OCI-LY1 (cell line): ENCODE results near the gene PPP2R2C.

Source experiments
- H2AFZ ChIP-seq: fragments of 200-600 bp; sonication (generic), shearing (Covaris generic); 2 replicates; pipeline ENCODE4 v1.6.0; 2014; ENCODE audit warnings: antibody characterized with exemption, mild to moderate bottlenecking, low read length
- H3F3A ChIP-seq: fragments of 200-600 bp; sonication (generic), shearing (Covaris generic); 2 replicates; pipeline ENCODE4 v1.6.0; 2014; ENCODE audit warnings: mild to moderate bottlenecking, antibody characterized with exemption, low read length, moderate library complexity; ENCODE audit not compliant: insufficient read depth
- H3K27ac ChIP-seq: fragments of 200-600 bp; sonication (generic); 2 replicates; pipeline ENCODE4 v1.5.1; 2014; ENCODE audit warnings: low read length, mixed run types, mild to moderate bottlenecking, low read depth; ENCODE audit not compliant: poor library complexity, severe bottlenecking
- H3K27me3 ChIP-seq: fragments of 200-600 bp; sonication (generic); 2 replicates; pipeline ENCODE4 v1.6.0; 2014; ENCODE audit warnings: antibody characterized with exemption, mild to moderate bottlenecking, low read length, moderate library complexity; ENCODE audit not compliant: insufficient read depth
- H3K36me3 ChIP-seq: fragments of 200-600 bp; sonication (generic); 2 replicates; pipeline ENCODE4 v1.6.1; 2014; ENCODE audit warnings: mild to moderate bottlenecking, antibody characterized with exemption, low read length, moderate library complexity, mixed read lengths; ENCODE audit not compliant: insufficient read depth
- H3K4me1 ChIP-seq: fragments of 200-600 bp; sonication (generic); 2 replicates; pipeline ENCODE4 v1.5.1; 2014; ENCODE audit warnings: mild to moderate bottlenecking, low read length, moderate library complexity; ENCODE audit not compliant: insufficient read depth, severe bottlenecking
- H3K4me2 ChIP-seq: fragments of 200-600 bp; sonication (generic), shearing (Covaris generic); 2 replicates; pipeline ENCODE4 v1.6.1; 2014; ENCODE audit warnings: low read length
- H3K4me3 ChIP-seq: fragments of 200-600 bp; sonication (generic); 2 replicates; pipeline ENCODE4 v1.5.1; 2014; ENCODE audit warnings: low read length, low read depth, mild to moderate bottlenecking, mixed read lengths; ENCODE audit not compliant: poor library complexity, severe bottlenecking
- H3K79me2 ChIP-seq: fragments of 200-600 bp; shearing (Covaris generic); 2 replicates; pipeline ENCODE4 v1.6.1; 2016; ENCODE audit warnings: mixed run types, low read length, mixed read lengths; ENCODE audit not compliant: insufficient read depth
- H3K9ac ChIP-seq: fragments of 200-600 bp; sonication (generic), shearing (Covaris generic); 2 replicates; pipeline ENCODE4 v1.6.1; 2014; ENCODE audit warnings: mild to moderate bottlenecking, low read length, mixed read lengths
- H3K9me2 ChIP-seq: fragments of 200-600 bp; sonication (generic), shearing (Covaris generic); 2 replicates; pipeline ENCODE4 v1.6.1; 2014; ENCODE audit warnings: low read depth, mild to moderate bottlenecking, low read length, mixed read lengths
- H3K9me3 ChIP-seq: fragments of 200-600 bp; shearing (Covaris generic); 2 replicates; pipeline ENCODE4 v1.6.1; 2014; ENCODE audit warnings: low read length, mixed read lengths
- H4K20me1 ChIP-seq: fragments of 200-600 bp; sonication (generic), shearing (Covaris generic); 2 replicates; pipeline ENCODE4 v1.6.0; 2016; ENCODE audit warnings: mild to moderate bottlenecking, low read length; ENCODE audit not compliant: insufficient read depth
- EZH2 ChIP-seq: fragments of 200-600 bp; sonication (generic), shearing (Covaris generic); IDR thresholded peaks from 2 replicates; pipeline ENCODE4 v1.8.0; 2017; ENCODE audit warnings: borderline replicate concordance, mixed run types, mild to moderate bottlenecking, antibody characterized with exemption, low read length, moderate library complexity, mixed read lengths
- TF ChIP-seq, protein P1 (sequence below): fragments of 200-600 bp; sonication (generic), shearing (Covaris generic); IDR thresholded peaks from 2 replicates; pipeline ENCODE4 v1.5.1; 2017; ENCODE audit warnings: mild to moderate bottlenecking, antibody characterized with exemption, low read length, moderate library complexity, mixed read lengths

Gene PPP2R2C

DNA sequence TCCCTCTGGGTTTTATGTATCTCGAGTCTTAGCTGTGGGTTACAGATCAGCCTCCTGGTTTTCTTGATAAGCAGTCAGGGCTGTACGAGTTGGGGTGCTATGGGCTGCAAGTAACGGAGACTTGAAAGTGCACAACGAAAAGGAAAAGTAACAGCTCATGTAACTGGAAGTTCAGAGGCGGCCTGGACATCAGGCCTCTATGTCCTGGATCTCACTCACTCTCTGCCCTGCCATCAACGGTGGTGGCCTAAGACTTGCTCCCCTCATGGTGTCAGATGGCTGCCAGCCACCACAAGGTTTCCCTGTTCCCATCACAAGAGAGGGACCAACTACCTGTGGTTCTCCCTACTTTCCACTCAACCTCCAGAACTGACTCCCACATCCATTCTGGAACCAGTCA, 4.8 kb downstream of the PPP2R2C start:
- H2AFZ ChIP-seq: no peak overlapping the region
- TF ChIP-seq, protein P1, sequence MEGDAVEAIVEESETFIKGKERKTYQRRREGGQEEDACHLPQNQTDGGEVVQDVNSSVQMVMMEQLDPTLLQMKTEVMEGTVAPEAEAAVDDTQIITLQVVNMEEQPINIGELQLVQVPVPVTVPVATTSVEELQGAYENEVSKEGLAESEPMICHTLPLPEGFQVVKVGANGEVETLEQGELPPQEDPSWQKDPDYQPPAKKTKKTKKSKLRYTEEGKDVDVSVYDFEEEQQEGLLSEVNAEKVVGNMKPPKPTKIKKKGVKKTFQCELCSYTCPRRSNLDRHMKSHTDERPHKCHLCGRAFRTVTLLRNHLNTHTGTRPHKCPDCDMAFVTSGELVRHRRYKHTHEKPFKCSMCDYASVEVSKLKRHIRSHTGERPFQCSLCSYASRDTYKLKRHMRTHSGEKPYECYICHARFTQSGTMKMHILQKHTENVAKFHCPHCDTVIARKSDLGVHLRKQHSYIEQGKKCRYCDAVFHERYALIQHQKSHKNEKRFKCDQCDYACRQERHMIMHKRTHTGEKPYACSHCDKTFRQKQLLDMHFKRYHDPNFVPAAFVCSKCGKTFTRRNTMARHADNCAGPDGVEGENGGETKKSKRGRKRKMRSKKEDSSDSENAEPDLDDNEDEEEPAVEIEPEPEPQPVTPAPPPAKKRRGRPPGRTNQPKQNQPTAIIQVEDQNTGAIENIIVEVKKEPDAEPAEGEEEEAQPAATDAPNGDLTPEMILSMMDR: no peak
- no peak for TF ChIP-seq EZH2
- no peaks in the 10 kb centered on the region for H3K27me3 ChIP-seq

DNA sequence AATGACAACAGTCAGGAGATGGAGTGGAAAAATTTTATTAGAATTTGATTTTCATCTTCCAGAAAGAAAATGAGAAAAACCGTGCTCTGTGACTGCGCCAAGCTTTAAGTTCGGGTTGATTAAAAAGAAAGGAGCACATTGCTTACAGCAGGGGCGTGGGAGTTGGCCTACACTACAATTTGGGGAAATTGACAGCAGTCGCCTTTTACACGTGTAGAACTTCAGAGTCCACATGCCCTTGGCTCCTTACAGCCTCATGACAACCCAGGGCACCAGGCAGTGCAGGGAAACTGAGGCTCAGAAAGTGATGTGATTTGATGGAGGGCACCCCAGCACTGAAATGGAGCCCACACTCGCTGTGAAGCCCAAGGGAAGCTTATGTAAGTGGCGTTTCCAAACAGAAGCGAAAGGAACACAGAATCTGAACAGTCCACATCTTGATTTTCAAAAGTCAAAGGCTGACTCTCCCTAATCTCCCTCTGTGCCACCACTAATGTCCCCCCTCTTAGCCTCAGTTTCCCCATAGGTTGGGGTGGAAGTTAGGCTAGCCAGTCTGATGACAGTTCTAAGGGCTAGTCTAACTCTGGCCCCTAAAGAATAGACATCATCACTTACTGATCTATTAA, 5.5 kb downstream of the PPP2R2C start:
- no peak overlapping the region for H3K4me2 ChIP-seq
- no peak overlapping the region for H3K27ac ChIP-seq
- no peaks in the 10 kb centered on the region for H3K4me1 ChIP-seq
- H4K20me1 ChIP-seq: no peaks in the 10 kb centered on the region
- no peaks in the 10 kb centered on the region for H3K9me3 ChIP-seq
- no peaks in the 10 kb centered on the region for H3K27me3 ChIP-seq
- no peak overlapping the region for H3K9ac ChIP-seq
- H3K4me3 ChIP-seq: no peak overlapping the region
- H2AFZ ChIP-seq: no peak overlapping the region
- H3K9me2 ChIP-seq: no peaks in the 10 kb centered on the region
- no peak for TF ChIP-seq EZH2
- TF ChIP-seq, protein P1: no peak
- no peaks in the 10 kb centered on the region for H3K79me2 ChIP-seq
- no peaks in the 10 kb centered on the region for H3F3A ChIP-seq
- H3K36me3 ChIP-seq: no peaks in the 10 kb centered on the region

More for the DNA sequence above, 4.8 kb downstream of the PPP2R2C start:
- H3K79me2 ChIP-seq: no peaks in the 10 kb centered on the region
- H4K20me1 ChIP-seq: no peaks in the 10 kb centered on the region
- H3K4me2 ChIP-seq: no peak overlapping the region
- no peak overlapping the region for H3K4me3 ChIP-seq
- no peaks in the 10 kb centered on the region for H3F3A ChIP-seq
- H3K9me2 ChIP-seq: no peaks in the 10 kb centered on the region
- H3K27ac ChIP-seq: no peak overlapping the region
- no peaks in the 10 kb centered on the region for H3K9me3 ChIP-seq
- H3K36me3 ChIP-seq: no peaks in the 10 kb centered on the region
- no peak overlapping the region for H3K9ac ChIP-seq
- no peaks in the 10 kb centered on the region for H3K4me1 ChIP-seq

DNA sequence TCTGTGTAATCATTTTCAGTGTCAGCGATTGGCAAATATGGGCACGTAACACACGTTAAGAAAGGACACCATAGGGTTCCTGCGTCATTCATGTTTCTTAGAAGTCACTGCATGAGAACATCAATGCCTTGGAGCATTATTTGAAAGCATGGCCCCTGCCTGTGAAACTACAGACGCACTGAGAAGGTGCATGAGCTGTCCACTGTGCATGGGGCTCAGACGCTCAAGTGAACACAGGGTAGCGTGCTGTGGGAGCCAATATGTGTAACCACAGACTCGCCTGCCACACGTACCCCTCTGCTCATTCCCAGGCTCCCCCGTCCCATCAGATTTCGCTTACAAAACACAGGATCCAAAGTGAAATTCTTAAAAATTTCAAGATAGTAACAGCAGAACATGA, 6.5 kb downstream of the PPP2R2C start:
- Histone ChIP-seq H3K79me2 (no peaks in the 10 kb centered on the region), H3K9me3 (no peaks in the 10 kb centered on the region), H3K9ac (no peak overlapping the region), H3K4me2 (no peak overlapping the region), H3K4me3 (no peak overlapping the region), H2AFZ (no peak overlapping the region), H3K27me3 (no peaks in the 10 kb centered on the region), H3F3A (no peaks in the 10 kb centered on the region), H3K27ac (no peak overlapping the region), H3K36me3 (no peaks in the 10 kb centered on the region), H3K9me2 (no peaks in the 10 kb centered on the region), H3K4me1 (no peaks in the 10 kb centered on the region), H4K20me1 (no peaks in the 10 kb centered on the region)
- TF ChIP-seq, protein P1: no peak
